Fibroblast of lung (primary cell): ENCODE data around the gene DQX1.

Experiments
- EZH2 ChIP-seq: IDR thresholded peaks from 2 replicates; pipeline ENCODE4 v1.5.1; 2012; ENCODE audit warnings: low read length, control low read depth, mild to moderate bottlenecking; ENCODE audit errors: missing control alignments
- TF ChIP-seq, protein P1 (sequence below), 2 donors: IDR thresholded peaks in 1 of 2; conservative IDR thresholded peaks in 1 of 2; 1 replicate in 1 of 2; 2 replicates in 1 of 2; pipeline ENCODE4 v1.5.1; 2011 to 2012; ENCODE audit warnings: low read length in 2 of 2, control low read depth in 1 of 2, inconsistent platforms in 1 of 2, low read depth in 1 of 2, mild to moderate bottlenecking in 1 of 2

DNA sequence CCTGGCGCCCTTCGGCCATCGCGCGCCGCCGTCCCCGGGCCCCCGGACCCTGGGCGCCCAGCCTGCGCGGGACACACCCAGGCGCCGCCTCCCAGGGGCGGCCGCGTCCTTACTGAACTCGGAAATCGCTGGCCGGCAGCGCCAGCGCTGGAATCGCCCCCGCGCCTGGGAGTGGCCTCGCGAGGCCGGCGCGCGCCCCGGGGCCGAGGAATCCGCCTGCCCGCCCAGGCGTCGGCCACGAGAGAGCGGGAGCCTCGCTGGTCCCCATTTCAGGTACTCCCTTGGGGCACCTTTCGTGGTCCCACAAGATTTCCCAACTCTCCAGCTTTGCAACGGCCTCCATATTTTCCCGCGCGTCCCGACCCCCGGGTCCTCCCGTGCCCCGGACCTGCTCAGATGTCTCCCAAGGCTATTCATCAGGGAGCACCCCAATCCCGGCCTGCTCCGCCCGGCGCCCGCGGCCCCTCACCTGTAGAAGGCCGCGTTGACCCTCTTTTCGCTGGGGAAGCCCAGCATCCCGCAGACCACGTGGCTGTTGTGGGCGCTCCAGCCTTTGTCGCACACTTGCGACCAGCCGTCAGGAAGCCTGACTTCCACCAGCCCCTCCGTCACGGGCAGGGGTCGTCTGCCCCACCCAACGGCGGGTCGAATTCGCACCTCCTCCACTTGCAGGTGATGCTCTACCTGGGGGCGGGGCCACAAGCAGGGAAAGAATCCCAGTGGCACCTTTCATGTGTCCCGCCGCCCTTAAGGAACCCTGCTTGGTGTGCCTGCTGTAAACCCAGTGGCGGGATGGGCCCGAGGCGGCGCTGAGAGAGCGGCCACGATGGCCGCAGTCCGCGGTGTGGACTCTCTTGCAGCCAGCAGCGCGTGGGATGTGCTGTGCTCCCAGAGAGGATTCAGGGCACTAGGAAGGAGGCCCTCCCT is 23.1 kb upstream of the DQX1 start:
- TF ChIP-seq, protein P1, sequence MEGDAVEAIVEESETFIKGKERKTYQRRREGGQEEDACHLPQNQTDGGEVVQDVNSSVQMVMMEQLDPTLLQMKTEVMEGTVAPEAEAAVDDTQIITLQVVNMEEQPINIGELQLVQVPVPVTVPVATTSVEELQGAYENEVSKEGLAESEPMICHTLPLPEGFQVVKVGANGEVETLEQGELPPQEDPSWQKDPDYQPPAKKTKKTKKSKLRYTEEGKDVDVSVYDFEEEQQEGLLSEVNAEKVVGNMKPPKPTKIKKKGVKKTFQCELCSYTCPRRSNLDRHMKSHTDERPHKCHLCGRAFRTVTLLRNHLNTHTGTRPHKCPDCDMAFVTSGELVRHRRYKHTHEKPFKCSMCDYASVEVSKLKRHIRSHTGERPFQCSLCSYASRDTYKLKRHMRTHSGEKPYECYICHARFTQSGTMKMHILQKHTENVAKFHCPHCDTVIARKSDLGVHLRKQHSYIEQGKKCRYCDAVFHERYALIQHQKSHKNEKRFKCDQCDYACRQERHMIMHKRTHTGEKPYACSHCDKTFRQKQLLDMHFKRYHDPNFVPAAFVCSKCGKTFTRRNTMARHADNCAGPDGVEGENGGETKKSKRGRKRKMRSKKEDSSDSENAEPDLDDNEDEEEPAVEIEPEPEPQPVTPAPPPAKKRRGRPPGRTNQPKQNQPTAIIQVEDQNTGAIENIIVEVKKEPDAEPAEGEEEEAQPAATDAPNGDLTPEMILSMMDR (conservative IDR thresholded peaks at IDR 0.05 in 1 of 2, IDR thresholded peaks at IDR 0.05 in 1 of 2; ENCODE audit: low read depth in 1 of 2, low read length in 2 of 2): no peak
- no peak for TF ChIP-seq EZH2
